IMR-90 (cell line): ENCODE measurements around the gene GPBAR1.

Experiments used
- CEBPB ChIP-seq: IDR thresholded peaks from 2 replicates; pipeline ENCODE4 v1.6.1; 2012; ENCODE audit warnings: low read depth, low read length, improper control_type of control experiment
- CHD1 ChIP-seq: IDR thresholded peaks from 2 replicates; pipeline ENCODE4 v1.6.1; 2012; ENCODE audit warnings: low read depth, low read length, improper control_type of control experiment
- MAFK ChIP-seq: IDR thresholded peaks from 2 replicates; pipeline ENCODE4 v1.6.1; 2012; ENCODE audit warnings: low read depth, low read length, improper control_type of control experiment
- MAZ ChIP-seq: IDR thresholded peaks from 2 replicates; pipeline ENCODE4 v1.6.1; 2012; ENCODE audit warnings: low read depth, mild to moderate bottlenecking, low read length, improper control_type of control experiment, moderate library complexity, borderline replicate concordance
- POLR2A ChIP-seq: IDR thresholded peaks from 2 replicates; pipeline ENCODE4 v1.6.1; 2012; ENCODE audit warnings: mild to moderate bottlenecking, low read depth, low read length
- RAD21 ChIP-seq: IDR thresholded peaks from 2 replicates; pipeline ENCODE4 v1.6.1; 2012; ENCODE audit warnings: low read length, improper control_type of control experiment
- RFX5 ChIP-seq: IDR thresholded peaks from 2 replicates; pipeline ENCODE4 v1.8.0; 2012; ENCODE audit warnings: low read depth, mild to moderate bottlenecking, low read length, moderate library complexity
- SMC3 ChIP-seq: fragments of 150-350 bp; IDR thresholded peaks from 2 replicates; pipeline ENCODE4 v1.6.1; 2016; ENCODE audit warnings: low read depth, mild to moderate bottlenecking, antibody characterized with exemption, low read length, moderate library complexity
- TF ChIP-seq, protein P1 (sequence below): conservative IDR thresholded peaks from 2 replicates; pipeline ENCODE4 v1.5.1; 2012; ENCODE audit warnings: mild to moderate bottlenecking, low read depth, low read length, improper control_type of control experiment
- TF ChIP-seq, protein P2 (sequence below): fragments of 150-350 bp; IDR thresholded peaks from 2 replicates; pipeline ENCODE4 v1.6.1; 2016; ENCODE audit warnings: low read depth, mild to moderate bottlenecking, low read length, moderate library complexity, borderline replicate concordance
- TF ChIP-seq, protein P3 (sequence below): fragments of 150-350 bp; IDR thresholded peaks from 2 replicates; pipeline ENCODE4 v1.6.1; 2017; ENCODE audit warnings: mild to moderate bottlenecking, antibody characterized with exemption, low read length, low read depth

DNA sequence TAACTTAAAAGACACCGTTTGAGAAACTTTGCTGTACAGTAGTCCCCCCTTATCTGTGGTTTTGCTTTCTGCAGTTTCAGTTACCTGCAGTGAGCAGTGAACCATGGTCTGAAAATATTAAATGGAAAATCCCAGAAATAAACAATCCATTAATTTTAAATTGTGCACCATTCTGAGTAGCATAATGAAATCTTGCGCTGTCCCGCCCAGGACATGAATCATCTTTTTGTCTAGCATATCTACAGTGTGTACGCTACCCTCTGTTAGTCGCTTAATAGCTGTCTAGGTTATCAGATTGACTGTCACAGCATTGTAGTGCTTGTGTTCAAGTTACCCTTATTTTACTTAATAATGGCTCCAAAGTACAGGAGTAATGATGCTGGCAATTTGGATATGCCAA is 37.8 kb upstream of the GPBAR1 start:
- TF ChIP-seq, protein P1, sequence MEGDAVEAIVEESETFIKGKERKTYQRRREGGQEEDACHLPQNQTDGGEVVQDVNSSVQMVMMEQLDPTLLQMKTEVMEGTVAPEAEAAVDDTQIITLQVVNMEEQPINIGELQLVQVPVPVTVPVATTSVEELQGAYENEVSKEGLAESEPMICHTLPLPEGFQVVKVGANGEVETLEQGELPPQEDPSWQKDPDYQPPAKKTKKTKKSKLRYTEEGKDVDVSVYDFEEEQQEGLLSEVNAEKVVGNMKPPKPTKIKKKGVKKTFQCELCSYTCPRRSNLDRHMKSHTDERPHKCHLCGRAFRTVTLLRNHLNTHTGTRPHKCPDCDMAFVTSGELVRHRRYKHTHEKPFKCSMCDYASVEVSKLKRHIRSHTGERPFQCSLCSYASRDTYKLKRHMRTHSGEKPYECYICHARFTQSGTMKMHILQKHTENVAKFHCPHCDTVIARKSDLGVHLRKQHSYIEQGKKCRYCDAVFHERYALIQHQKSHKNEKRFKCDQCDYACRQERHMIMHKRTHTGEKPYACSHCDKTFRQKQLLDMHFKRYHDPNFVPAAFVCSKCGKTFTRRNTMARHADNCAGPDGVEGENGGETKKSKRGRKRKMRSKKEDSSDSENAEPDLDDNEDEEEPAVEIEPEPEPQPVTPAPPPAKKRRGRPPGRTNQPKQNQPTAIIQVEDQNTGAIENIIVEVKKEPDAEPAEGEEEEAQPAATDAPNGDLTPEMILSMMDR, result no peak
- TF ChIP-seq CEBPB (no peak), POLR2A (peak; percentile 49; the same call in 1 of the 2 replicates), SMC3 (no peak), CHD1 (no peak), RAD21 (no peak), RFX5 (no peak), MAFK (no peak), MAZ (no peak)
- TF ChIP-seq, protein P2, sequence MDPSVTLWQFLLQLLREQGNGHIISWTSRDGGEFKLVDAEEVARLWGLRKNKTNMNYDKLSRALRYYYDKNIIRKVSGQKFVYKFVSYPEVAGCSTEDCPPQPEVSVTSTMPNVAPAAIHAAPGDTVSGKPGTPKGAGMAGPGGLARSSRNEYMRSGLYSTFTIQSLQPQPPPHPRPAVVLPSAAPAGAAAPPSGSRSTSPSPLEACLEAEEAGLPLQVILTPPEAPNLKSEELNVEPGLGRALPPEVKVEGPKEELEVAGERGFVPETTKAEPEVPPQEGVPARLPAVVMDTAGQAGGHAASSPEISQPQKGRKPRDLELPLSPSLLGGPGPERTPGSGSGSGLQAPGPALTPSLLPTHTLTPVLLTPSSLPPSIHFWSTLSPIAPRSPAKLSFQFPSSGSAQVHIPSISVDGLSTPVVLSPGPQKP, result no peak
- TF ChIP-seq, protein P3, sequence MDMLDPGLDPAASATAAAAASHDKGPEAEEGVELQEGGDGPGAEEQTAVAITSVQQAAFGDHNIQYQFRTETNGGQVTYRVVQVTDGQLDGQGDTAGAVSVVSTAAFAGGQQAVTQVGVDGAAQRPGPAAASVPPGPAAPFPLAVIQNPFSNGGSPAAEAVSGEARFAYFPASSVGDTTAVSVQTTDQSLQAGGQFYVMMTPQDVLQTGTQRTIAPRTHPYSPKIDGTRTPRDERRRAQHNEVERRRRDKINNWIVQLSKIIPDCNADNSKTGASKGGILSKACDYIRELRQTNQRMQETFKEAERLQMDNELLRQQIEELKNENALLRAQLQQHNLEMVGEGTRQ, result no peak
